Fibroblast of skin of left quadriceps (primary cell): ENCODE results near the gene PCSK4.
"Not testable (repeated sequence)": the region's sequence is repeated elsewhere in the genome, so short reads cannot be mapped to it uniquely, and the experiment has no call there.

Experiments
- DNase-seq, 2 experiments: peaks; one replicate each; pipeline ENCODE4 v3.0.0-alpha.2; 2013; ENCODE audit warnings: low read depth in 2 of 2

PCSK4 gene

DNA sequence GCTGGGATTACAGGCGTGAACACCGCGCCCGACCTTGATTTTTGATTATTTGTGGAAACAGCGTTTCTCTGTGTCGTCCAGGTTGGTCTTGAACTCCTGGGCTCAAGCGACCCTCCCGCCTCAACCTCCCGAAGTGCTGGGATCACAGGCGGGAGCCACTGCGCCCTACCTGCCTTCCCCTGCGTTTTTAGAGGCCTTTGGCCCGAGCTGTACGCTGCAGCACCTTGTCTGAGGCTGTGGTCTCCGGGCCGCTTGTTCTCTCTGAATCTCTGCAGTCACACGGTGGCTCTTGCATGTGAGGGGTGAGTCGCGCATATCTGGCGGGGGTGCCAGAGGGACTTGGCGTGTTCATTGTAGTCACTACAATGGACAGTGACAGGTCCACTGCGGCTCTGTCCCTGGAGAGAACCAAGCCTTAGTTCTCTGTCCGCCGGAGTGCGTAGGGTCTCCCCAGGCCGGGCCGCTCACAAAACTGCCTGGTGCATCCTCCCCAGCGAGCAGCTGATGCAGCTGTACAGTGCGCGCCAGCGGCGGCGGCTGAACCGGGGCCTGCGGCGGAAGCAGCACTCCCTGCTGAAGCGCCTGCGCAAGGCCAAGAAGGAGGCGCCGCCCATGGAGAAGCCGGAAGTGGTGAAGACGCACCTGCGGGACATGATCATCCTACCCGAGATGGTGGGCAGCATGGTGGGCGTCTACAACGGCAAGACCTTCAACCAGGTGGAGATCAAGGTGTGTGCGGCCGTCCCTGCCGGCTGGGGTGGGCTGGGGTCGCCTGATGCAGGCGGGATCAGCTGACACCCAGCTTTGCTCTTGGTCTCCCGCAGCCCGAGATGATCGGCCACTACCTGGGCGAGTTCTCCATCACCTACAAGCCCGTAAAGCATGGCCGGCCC, 50.4 kb downstream of the PCSK4 start:
- DNase-seq: not testable (repeated sequence)

DNA sequence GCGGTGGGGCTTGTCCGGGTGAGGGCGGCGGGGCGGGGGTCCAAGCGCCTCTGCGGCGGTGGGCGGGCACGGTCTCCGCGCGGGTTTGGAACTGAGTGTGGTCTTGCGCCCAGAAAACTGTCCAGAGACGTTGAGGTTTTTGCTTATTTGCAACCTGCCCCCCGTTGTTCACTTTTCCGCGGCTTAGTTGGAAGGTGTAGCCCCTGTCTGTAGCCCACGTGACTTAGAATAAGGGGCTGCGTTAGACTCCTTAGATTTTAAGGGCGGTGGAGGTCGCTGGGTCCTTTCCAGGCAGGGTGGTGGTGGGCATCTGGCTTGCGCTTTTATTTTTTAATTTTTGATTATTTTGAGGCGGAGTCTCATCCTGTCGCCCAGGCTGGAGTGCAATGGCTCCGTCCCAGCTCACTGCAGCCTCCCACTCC, 51.2 kb downstream of the PCSK4 start:
- no peak for DNase-seq

- DNase-seq: peak; percentile 82 to 83
Observed at GRCh38 chr19:1438035-1438932, 51.9 kb downstream of the PCSK4 start, which contains the start of gene RPS15. RPS15 (plus strand) TSS chr19:1438396; CDS start chr19:1438426, 30 bp downstream.

DNA sequence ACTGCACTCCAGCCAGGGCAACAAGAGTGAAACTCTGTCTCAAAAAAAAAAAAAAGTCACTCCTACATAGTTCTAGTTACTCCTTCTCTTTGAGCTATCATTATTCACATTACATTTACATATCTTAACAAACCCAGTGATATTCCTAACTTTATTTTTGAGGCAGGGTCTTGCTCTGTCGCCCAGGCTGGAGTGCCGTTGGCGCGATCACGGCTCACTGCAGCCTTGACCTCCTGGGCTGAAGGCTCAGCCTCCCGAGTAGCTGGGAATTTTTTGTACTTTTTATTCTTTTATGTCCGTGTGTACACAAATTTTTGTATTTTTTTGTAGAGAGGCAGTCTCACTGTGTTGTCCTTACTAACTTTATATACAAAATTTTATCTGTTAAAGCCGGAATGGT, 52.5 kb downstream of the PCSK4 start:
- DNase-seq: no peak

DNA sequence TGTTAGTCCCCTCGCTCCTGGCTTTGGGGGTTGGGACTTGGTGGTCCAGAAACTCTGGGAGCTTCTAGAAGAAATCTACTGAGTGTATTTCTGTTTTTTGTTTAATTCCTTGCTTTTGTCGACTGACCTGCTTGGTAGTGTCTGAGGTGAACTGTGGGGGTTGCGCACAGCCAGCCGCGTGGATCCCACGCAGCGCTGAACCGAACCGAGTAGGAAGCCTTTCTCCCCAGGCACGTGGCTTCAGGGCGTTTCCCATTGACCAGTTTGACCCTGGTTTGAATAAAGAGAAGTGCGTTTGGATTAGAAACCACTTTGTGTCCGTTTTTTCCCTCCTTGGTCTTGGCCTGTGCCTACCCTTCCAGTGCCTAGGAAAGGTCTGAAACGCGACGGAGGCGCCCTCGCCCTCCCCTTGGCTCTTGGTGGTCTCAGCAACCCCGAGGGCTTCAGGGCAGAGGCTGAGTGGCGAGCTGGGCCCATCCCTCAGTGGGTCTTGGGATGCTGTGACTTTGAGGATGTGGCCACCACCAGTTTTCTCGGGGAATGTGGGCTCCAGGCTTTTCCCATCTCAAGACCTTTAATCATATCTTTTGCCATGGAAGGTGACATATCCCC, 54.7 kb downstream of the PCSK4 start:
- no peak for DNase-seq

DNA sequence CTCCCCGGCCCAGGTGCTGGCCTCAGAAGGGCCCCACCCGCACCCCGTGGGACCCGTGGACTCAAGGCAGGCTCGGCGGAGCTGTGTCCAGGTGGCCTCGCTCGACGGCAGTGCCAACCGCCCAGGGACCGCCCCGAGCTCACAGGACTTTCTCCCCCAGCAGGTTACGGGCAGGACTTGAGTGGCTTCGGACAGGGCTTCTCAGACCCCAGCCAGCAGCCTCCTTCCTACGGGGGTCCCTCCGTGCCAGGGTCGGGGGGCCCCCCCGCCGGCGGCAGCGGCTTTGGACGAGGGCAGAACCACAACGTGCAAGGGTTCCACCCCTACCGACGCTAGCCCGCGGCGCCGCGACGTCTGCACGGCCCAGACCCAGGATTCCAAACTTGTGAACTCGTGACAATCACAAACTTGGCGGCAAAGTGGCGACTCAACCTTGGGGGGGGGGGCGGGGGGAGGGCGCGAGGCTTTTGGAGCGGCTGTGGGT, 55.5 kb downstream of the PCSK4 start:
- no peak for DNase-seq

GRCh38 chr19:1434040-1434366, 56.1 kb downstream of the PCSK4 start:
- no peak for DNase-seq

DNA sequence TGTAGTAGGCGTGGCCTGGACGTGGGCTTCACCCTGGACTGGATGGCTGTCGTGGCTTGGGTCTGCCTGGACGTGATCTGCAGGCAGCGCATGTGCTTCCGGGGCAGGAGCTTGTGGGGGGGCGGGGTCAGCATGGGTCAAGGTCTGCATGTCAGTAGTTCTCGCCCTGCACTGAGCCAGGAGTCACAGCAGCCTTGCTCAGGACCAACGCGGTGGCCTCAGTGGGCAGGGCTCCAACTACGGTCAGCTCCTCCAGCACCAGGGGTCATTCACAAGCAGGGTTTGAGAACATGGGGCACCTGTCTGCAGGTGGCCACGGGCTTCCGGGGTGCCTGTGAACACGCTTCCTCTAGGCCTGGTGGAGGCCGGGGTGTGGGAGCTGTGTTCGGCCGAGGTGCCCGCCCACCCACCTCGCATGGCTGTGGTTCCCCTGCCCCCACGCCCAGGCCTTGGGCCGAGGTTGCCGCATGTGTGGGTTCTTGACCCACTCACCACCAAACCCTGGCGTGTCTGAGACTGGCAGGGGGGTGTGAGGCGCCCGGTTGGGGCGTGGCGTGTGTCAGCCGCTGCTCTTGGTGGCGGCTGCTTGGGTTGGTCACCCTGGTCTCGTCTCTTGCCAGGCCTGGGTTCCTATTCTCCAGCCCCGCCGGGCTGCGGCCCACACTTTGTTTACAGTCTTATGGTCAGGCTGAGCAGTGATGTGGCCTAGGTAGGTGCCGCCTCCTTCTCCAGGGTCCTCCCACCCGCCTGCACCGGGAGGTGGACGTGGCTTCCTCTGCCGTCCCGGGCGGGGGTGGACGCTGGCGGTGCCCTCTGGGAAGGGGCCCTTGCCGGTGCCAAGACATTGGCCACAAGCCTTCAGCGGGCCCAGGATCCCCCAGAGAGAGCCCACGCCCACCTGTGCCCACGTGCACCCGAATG, 56.8 kb downstream of the PCSK4 start:
- DNase-seq: no peak

DNA sequence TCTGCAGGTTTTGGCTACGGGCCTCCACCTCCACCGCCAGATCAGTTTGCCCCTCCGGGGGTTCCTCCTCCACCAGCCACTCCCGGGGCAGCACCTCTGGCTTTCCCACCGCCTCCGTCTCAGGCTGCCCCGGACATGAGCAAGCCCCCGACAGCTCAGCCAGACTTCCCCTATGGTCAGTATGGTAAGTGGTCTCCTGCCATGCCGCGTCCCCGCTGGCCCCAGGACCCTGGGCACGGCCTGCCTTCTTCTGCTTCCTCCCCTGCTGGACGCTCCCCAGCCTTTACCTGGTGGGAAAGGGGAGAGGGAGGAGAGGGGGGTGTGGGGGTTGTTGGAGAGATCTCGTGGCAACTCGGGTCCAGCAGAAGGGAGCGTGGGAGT, 57.7 kb downstream of the PCSK4 start:
- DNase-seq: no peak

GRCh38 chr19:1431759-1432506, 58.2 kb downstream of the PCSK4 start:
- no peak for DNase-seq
